GM23338 (cell line): ENCODE data around the gene DENND2A. TPM values are rescaled to one million over a fixed set of nuclear protein-coding genes. Genes with fewer than 3 reads are reported as not detected.

Experiments
- ATAC-seq: fragments of 200-7000 bp; cut with Tn5 transposase; 3 replicates; pipeline ENCODE4 v1.9.1; 2020
- DNase-seq: peaks from one replicate; pipeline ENCODE4 v3.0.0-alpha.2; 2015; ENCODE audit warnings: low spot score
- H2AFZ ChIP-seq: fragments of 200-600 bp; sonication (generic); 2 replicates; pipeline ENCODE4 v1.8.0; 2016; ENCODE audit warnings: antibody characterized with exemption, mild to moderate bottlenecking, moderate library complexity
- H3F3A ChIP-seq: fragments of 200-600 bp; sonication (generic); replicated peaks from 2 replicates; pipeline ENCODE4 v1.8.0; 2017; ENCODE audit warnings: antibody characterized with exemption, mixed run types, low read depth
- H3K27ac ChIP-seq: fragments of 200-600 bp; sonication (generic); 2 replicates; pipeline ENCODE4 v1.6.1; 2016; ENCODE audit warnings: low read depth
- H3K27me3 ChIP-seq: fragments of 200-600 bp; sonication (generic); 2 replicates; pipeline ENCODE4 v1.8.0; 2016; ENCODE audit warnings: mild to moderate bottlenecking, mixed run types, moderate library complexity; ENCODE audit not compliant: insufficient read depth
- H3K36me3 ChIP-seq: fragments of 200-600 bp; sonication (generic); 2 replicates; pipeline ENCODE4 v1.8.0; 2016; ENCODE audit warnings: mild to moderate bottlenecking; ENCODE audit not compliant: insufficient read depth
- H3K4me1 ChIP-seq: fragments of 200-600 bp; sonication (generic); 2 replicates; pipeline ENCODE4 v1.8.0; 2016; ENCODE audit warnings: mild to moderate bottlenecking, moderate library complexity; ENCODE audit not compliant: insufficient read depth
- H3K4me2 ChIP-seq: fragments of 200-600 bp; sonication (generic); 2 replicates; pipeline ENCODE4 v1.7.1; 2017; ENCODE audit warnings: mixed run types
- H3K4me3 ChIP-seq: fragments of 200-600 bp; sonication (generic); 2 replicates; pipeline ENCODE4 v1.6.1; 2016; ENCODE audit warnings: mixed run types
- H3K79me2 ChIP-seq: fragments of 200-600 bp; sonication (generic); replicated peaks from 2 replicates; pipeline ENCODE4 v1.8.0; 2017; ENCODE audit warnings: mild to moderate bottlenecking; ENCODE audit not compliant: insufficient read depth
- H3K9me2 ChIP-seq: fragments of 200-600 bp; sonication (generic); 2 replicates; pipeline ENCODE4 v1.8.0; 2017; ENCODE audit not compliant: insufficient read depth
- H4K20me1 ChIP-seq: fragments of 200-600 bp; sonication (generic); replicated peaks from 2 replicates; pipeline ENCODE4 v1.8.0; 2017; ENCODE audit warnings: mild to moderate bottlenecking; ENCODE audit not compliant: insufficient read depth
- H3K27ac Mint-ChIP-seq: 2 replicates; pipeline ENCODE4 v1.8.0; 2020; ENCODE audit warnings: inconsistent platforms, mild to moderate bottlenecking, moderate library complexity, mixed read lengths
- H3K27me3 Mint-ChIP-seq: 3 replicates; pipeline ENCODE4 v1.8.0; 2022; ENCODE audit warnings: low read depth, mild to moderate bottlenecking, moderate library complexity, mixed read lengths, inconsistent platforms; ENCODE audit not compliant: insufficient read depth, poor library complexity
- H3K36me3 Mint-ChIP-seq: 3 replicates; pipeline ENCODE4 v1.8.0; 2021; ENCODE audit warnings: low read depth, mild to moderate bottlenecking, inconsistent platforms, moderate library complexity, mixed read lengths
- H3K4me1 Mint-ChIP-seq: 3 replicates; pipeline ENCODE4 v1.8.0; 2020; ENCODE audit warnings: mild to moderate bottlenecking, inconsistent platforms, mixed read lengths
- H3K4me3 Mint-ChIP-seq: 3 replicates; pipeline ENCODE4 v1.8.0; 2021; ENCODE audit warnings: moderate library complexity, mild to moderate bottlenecking, inconsistent platforms, mixed read lengths
- H3K9me3 Mint-ChIP-seq: 3 replicates; pipeline ENCODE4 v1.8.0; 2020; ENCODE audit warnings: moderate library complexity, mild to moderate bottlenecking, inconsistent platforms, mixed read lengths
- CREB1 ChIP-seq: fragments of 250-450 bp; sonication (Bioruptor Pico); IDR thresholded peaks from 2 replicates; pipeline ENCODE4 v1.5.0; 2020; ENCODE audit warnings: low read depth, mild to moderate bottlenecking, moderate library complexity
- EZH2 ChIP-seq: fragments of 200-600 bp; sonication (generic); IDR thresholded peaks from one replicate; pipeline ENCODE4 v1.8.0; 2017; ENCODE audit warnings: antibody characterized with exemption, mild to moderate bottlenecking, low read depth; ENCODE audit not compliant: unreplicated experiment
- EZH2phosphoT487 ChIP-seq: fragments of 200-600 bp; sonication (generic); IDR thresholded peaks from one replicate; pipeline ENCODE4 v1.8.1; 2018; ENCODE audit warnings: antibody characterized with exemption; ENCODE audit not compliant: unreplicated experiment
- JUNB ChIP-seq: IDR thresholded peaks from one replicate; pipeline ENCODE4 v1.6.1; 2016; ENCODE audit warnings: antibody characterized with exemption; ENCODE audit not compliant: unreplicated experiment
- NANOG ChIP-seq: IDR thresholded peaks from 2 replicates; pipeline ENCODE4 v1.6.1; 2016; ENCODE audit warnings: antibody characterized with exemption, borderline replicate concordance
- POLR2AphosphoS5 ChIP-seq: IDR thresholded peaks from 2 replicates; pipeline ENCODE4 v1.6.1; 2016; ENCODE audit warnings: antibody characterized with exemption, low read depth
- STAT1 ChIP-seq: IDR thresholded peaks from one replicate; pipeline ENCODE4 v1.6.1; 2016; ENCODE audit warnings: antibody characterized with exemption; ENCODE audit not compliant: unreplicated experiment
- ZNF114 ChIP-seq: fragments of 250-450 bp; sonication (Bioruptor Pico); IDR thresholded peaks from 2 replicates; pipeline ENCODE4 v1.5.0; 2020; ENCODE audit warnings: mild to moderate bottlenecking, moderate library complexity
- ZNF331 ChIP-seq: fragments of 250-450 bp; sonication (Bioruptor Pico); IDR thresholded peaks from 2 replicates; pipeline ENCODE4 v1.5.0; 2020; ENCODE audit warnings: low read depth, mild to moderate bottlenecking, moderate library complexity
- polyA plus RNA-seq: library from polyadenylated mRNA; unstranded; fragments of >200 nt; fragmentation: Nextera tagmentation; extraction: Ambion mirVana; gene quantifications from 2 replicates; pipeline ENCODE4 v1.2.1, GENCODE V29; 2016
- total RNA-seq: library from RNA; depleted of rRNA; stranded (reverse); fragments of >200 nt; shearing (Covaris generic); gene quantifications from 2 replicates; pipeline ENCODE4 v1.2.3, GENCODE V29; 2014
- TF ChIP-seq, protein P1 (sequence below), 2 experiments: fragments of 200-600 bp in 1 of 2; sonication (generic) in 1 of 2; conservative IDR thresholded peaks; 2 replicates each; pipeline versions ENCODE4 v1.5.1 to v1.6.1; 2016 to 2017; ENCODE audit warnings: antibody characterized with exemption in 2 of 2, low read depth in 2 of 2, mild to moderate bottlenecking in 2 of 2, moderate library complexity in 1 of 2
- TF ChIP-seq, protein P2 (sequence below): IDR thresholded peaks from one replicate; pipeline ENCODE4 v1.6.1; 2018; ENCODE audit warnings: antibody characterized with exemption; ENCODE audit not compliant: unreplicated experiment
- TF ChIP-seq, protein P3 (sequence below): fragments of 250-450 bp; sonication (Bioruptor Pico); IDR thresholded peaks from 2 replicates; pipeline ENCODE4 v1.5.0; 2020; ENCODE audit warnings: mild to moderate bottlenecking, moderate library complexity
- TF ChIP-seq, protein P4 (sequence below): IDR thresholded peaks from 2 replicates; pipeline ENCODE4 v1.6.1; 2016; ENCODE audit warnings: antibody characterized with exemption

DENND2A gene
- total and polyA plus RNA-seq, 2 experiments from 2014 or later: 1.7 to 5.6 TPM

DNA sequence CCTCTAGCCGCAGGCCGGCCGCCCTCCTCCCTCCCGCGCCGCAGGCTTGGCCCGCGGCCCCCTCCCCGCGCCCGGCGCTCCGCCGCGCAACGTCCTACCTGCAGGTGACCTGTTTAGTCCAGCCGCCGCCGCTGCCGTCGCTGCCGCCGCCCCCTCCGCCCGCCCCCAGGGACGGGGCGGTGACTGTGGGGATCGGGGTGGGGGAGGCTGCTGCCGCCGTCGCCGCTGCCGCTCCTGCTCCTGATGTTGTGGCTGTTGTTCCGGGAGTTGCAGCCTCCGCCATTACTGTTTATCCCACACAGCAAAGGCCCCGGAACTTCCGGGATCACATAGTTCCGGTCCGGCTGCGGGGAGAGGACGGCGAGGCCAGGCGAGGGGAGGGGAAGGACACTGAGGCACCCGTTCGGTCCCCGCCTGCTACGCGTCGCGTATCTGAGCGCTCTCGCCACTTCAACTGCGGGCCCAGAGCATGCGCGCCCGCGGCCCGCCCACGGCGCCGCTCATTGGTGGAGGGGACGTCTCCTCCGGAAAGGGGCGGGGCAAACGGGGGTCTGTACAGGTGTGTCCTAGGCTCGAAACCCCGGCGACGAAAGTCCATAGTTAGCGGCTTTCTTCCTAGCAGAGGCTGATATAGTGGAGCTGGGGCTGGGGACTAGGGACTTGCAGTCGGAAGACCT, 161.4 kb downstream of the DENND2A start, which contains the start of gene MKRN1:
Gene MKRN1 (minus strand): TSS at position 444 of the 677 bp plus-strand sequence. CDS start 161 bp downstream, at position 283.
- Mint-ChIP-seq H3K27me3 (peaks cover 11% of the 10 kb centered on the region), H3K27ac (peak within 1 kb of the TSS; percentile 99), H3K36me3 (peaks cover 6% of the 10 kb centered on the region; the same call in 1 of the 3 replicates), H3K9me3 (no peaks in the 10 kb centered on the region; the same call in 2 of the 3 replicates), H3K4me3 (peak within 1 kb of the TSS; percentile 100), H3K4me1 (peaks cover 36% of the 10 kb centered on the region)
- peaks cover 7% of the 10 kb centered on the region for H3F3A ChIP-seq
- peak; percentile 91 for ATAC-seq
- peak; percentile 99 for DNase-seq
- H3K27ac ChIP-seq: peak within 1 kb of the TSS; percentile 98
- H3K79me2 ChIP-seq: peaks cover 45% of the 10 kb centered on the region
- peak within 1 kb of the TSS; percentile 95 for H3K4me3 ChIP-seq
- H3K36me3 ChIP-seq: no peaks in the 10 kb centered on the region
- H2AFZ ChIP-seq: peak within 1 kb of the TSS; percentile 86
- TF ChIP-seq EZH2 (no peak), NANOG (no peak), JUNB (no peak), CREB1 (peak; percentile 69; the same call in 1 of the 2 replicates), POLR2AphosphoS5 (peak; percentile 95), EZH2phosphoT487 (no peak), ZNF331 (no peak), ZNF114 (CRISPR knock-in tag) (no peak), STAT1 (no peak)
- TF ChIP-seq, protein P1, sequence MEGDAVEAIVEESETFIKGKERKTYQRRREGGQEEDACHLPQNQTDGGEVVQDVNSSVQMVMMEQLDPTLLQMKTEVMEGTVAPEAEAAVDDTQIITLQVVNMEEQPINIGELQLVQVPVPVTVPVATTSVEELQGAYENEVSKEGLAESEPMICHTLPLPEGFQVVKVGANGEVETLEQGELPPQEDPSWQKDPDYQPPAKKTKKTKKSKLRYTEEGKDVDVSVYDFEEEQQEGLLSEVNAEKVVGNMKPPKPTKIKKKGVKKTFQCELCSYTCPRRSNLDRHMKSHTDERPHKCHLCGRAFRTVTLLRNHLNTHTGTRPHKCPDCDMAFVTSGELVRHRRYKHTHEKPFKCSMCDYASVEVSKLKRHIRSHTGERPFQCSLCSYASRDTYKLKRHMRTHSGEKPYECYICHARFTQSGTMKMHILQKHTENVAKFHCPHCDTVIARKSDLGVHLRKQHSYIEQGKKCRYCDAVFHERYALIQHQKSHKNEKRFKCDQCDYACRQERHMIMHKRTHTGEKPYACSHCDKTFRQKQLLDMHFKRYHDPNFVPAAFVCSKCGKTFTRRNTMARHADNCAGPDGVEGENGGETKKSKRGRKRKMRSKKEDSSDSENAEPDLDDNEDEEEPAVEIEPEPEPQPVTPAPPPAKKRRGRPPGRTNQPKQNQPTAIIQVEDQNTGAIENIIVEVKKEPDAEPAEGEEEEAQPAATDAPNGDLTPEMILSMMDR (conservative IDR thresholded peaks at IDR 0.05; ENCODE audit: low read depth in 2 of 2): no peak
- TF ChIP-seq, protein P2, sequence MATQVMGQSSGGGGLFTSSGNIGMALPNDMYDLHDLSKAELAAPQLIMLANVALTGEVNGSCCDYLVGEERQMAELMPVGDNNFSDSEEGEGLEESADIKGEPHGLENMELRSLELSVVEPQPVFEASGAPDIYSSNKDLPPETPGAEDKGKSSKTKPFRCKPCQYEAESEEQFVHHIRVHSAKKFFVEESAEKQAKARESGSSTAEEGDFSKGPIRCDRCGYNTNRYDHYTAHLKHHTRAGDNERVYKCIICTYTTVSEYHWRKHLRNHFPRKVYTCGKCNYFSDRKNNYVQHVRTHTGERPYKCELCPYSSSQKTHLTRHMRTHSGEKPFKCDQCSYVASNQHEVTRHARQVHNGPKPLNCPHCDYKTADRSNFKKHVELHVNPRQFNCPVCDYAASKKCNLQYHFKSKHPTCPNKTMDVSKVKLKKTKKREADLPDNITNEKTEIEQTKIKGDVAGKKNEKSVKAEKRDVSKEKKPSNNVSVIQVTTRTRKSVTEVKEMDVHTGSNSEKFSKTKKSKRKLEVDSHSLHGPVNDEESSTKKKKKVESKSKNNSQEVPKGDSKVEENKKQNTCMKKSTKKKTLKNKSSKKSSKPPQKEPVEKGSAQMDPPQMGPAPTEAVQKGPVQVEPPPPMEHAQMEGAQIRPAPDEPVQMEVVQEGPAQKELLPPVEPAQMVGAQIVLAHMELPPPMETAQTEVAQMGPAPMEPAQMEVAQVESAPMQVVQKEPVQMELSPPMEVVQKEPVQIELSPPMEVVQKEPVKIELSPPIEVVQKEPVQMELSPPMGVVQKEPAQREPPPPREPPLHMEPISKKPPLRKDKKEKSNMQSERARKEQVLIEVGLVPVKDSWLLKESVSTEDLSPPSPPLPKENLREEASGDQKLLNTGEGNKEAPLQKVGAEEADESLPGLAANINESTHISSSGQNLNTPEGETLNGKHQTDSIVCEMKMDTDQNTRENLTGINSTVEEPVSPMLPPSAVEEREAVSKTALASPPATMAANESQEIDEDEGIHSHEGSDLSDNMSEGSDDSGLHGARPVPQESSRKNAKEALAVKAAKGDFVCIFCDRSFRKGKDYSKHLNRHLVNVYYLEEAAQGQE: peak; percentile 23
- TF ChIP-seq, protein P3, sequence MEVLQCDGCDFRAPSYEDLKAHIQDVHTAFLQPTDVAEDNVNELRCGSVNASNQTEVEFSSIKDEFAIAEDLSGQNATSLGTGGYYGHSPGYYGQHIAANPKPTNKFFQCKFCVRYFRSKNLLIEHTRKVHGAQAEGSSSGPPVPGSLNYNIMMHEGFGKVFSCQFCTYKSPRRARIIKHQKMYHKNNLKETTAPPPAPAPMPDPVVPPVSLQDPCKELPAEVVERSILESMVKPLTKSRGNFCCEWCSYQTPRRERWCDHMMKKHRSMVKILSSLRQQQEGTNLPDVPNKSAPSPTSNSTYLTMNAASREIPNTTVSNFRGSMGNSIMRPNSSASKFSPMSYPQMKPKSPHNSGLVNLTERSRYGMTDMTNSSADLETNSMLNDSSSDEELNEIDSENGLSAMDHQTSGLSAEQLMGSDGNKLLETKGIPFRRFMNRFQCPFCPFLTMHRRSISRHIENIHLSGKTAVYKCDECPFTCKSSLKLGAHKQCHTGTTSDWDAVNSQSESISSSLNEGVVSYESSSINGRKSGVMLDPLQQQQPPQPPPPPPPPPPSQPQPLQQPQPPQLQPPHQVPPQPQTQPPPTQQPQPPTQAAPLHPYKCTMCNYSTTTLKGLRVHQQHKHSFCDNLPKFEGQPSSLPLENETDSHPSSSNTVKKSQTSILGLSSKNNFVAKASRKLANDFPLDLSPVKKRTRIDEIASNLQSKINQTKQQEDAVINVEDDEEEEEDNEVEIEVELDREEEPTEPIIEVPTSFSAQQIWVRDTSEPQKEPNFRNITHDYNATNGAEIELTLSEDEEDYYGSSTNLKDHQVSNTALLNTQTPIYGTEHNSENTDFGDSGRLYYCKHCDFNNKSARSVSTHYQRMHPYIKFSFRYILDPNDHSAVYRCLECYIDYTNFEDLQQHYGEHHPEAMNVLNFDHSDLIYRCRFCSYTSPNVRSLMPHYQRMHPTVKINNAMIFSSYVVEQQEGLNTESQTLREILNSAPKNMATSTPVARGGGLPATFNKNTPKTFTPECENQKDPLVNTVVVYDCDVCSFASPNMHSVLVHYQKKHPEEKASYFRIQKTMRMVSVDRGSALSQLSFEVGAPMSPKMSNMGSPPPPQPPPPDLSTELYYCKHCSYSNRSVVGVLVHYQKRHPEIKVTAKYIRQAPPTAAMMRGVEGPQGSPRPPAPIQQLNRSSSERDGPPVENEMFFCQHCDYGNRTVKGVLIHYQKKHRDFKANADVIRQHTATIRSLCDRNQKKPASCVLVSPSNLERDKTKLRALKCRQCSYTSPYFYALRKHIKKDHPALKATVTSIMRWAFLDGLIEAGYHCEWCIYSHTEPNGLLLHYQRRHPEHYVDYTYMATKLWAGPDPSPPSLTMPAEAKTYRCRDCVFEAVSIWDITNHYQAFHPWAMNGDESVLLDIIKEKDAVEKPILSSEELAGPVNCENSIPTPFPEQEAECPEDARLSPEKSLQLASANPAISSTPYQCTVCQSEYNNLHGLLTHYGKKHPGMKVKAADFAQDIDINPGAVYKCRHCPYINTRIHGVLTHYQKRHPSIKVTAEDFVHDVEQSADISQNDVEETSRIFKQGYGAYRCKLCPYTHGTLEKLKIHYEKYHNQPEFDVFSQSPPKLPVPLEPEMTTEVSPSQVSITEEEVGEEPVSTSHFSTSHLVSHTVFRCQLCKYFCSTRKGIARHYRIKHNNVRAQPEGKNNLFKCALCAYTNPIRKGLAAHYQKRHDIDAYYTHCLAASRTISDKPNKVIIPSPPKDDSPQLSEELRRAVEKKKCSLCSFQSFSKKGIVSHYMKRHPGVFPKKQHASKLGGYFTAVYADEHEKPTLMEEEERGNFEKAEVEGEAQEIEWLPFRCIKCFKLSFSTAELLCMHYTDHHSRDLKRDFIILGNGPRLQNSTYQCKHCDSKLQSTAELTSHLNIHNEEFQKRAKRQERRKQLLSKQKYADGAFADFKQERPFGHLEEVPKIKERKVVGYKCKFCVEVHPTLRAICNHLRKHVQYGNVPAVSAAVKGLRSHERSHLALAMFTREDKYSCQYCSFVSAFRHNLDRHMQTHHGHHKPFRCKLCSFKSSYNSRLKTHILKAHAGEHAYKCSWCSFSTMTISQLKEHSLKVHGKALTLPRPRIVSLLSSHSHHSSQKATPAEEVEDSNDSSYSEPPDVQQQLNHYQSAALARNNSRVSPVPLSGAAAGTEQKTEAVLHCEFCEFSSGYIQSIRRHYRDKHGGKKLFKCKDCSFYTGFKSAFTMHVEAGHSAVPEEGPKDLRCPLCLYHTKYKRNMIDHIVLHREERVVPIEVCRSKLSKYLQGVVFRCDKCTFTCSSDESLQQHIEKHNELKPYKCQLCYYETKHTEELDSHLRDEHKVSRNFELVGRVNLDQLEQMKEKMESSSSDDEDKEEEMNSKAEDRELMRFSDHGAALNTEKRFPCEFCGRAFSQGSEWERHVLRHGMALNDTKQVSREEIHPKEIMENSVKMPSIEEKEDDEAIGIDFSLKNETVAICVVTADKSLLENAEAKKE (CRISPR knock-in tag): no peak
- TF ChIP-seq, protein P4, sequence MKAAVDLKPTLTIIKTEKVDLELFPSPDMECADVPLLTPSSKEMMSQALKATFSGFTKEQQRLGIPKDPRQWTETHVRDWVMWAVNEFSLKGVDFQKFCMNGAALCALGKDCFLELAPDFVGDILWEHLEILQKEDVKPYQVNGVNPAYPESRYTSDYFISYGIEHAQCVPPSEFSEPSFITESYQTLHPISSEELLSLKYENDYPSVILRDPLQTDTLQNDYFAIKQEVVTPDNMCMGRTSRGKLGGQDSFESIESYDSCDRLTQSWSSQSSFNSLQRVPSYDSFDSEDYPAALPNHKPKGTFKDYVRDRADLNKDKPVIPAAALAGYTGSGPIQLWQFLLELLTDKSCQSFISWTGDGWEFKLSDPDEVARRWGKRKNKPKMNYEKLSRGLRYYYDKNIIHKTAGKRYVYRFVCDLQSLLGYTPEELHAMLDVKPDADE: peak; percentile 76
- 0 out of 2 replicates have a peak, but pooled peaks cover 3% of the 10 kb centered on the region for H4K20me1 ChIP-seq
- no peaks in the 10 kb centered on the region for H3K27me3 ChIP-seq
- H3K4me2 ChIP-seq: peak within 1 kb of the TSS; percentile 85
- peaks cover 23% of the 10 kb centered on the region for H3K4me1 ChIP-seq
- H3K9me2 ChIP-seq: no peaks in the 10 kb centered on the region
